HepG2 (cell line): Measurements from ENCODE around the gene RASIP1. TPM values are rescaled to one million over a fixed set of nuclear protein-coding genes. Genes with fewer than 3 reads are reported as not detected.

Experiments
- ELF1 ChIP-seq: sonication (generic); formaldehyde crosslinking; IDR thresholded peaks from 2 replicates; pipeline ENCODE4 v1.4.0; 2020; ENCODE audit warnings: missing genetic modification reagents
- ETV5 ChIP-seq: IDR thresholded peaks from 2 replicates; pipeline ENCODE4 v1.6.1; 2018; ENCODE audit warnings: missing biosample characterization, missing genetic modification reagents, inconsistent platforms, borderline replicate concordance
- GATAD2A ChIP-seq: IDR thresholded peaks from 2 replicates; pipeline ENCODE4 v1.6.1; 2016
- GFI1 ChIP-seq: sonication (generic); formaldehyde crosslinking; IDR thresholded peaks from 2 replicates; pipeline ENCODE4 v1.5.0; 2020; ENCODE audit warnings: missing genetic modification reagents, mild to moderate bottlenecking, borderline replicate concordance
- HNF4G ChIP-seq, 2 experiments: sonication (generic) in 1 of 2; formaldehyde crosslinking in 1 of 2; IDR thresholded peaks; 2 replicates each; pipeline versions ENCODE4 v1.4.0 to v1.6.1; 2011 to 2020; ENCODE audit warnings: borderline replicate concordance in 2 of 2, low read depth in 2 of 2, mild to moderate bottlenecking in 2 of 2, low read length in 1 of 2, missing genetic modification reagents in 1 of 2, moderate library complexity in 1 of 2
- MED1 ChIP-seq: sonication (generic); formaldehyde crosslinking; IDR thresholded peaks from 2 replicates; pipeline ENCODE4 v1.4.0; 2020; ENCODE audit warnings: missing genetic modification reagents
- MIXL1 ChIP-seq: IDR thresholded peaks from 2 replicates; pipeline ENCODE4 v1.6.1; 2016
- NFE2L2 ChIP-seq: fragments of 150-350 bp; IDR thresholded peaks from 2 replicates; pipeline ENCODE4 v1.6.1; 2014; ENCODE audit warnings: low read length
- SALL1 ChIP-seq: sonication (generic); formaldehyde crosslinking; IDR thresholded peaks from 2 replicates; pipeline ENCODE4 v1.8.0; 2022; ENCODE audit warnings: mild to moderate bottlenecking, missing genetic modification reagents
- polyA plus RNA-seq, 8 experiments: library from polyadenylated mRNA; depleted of rRNA in 3 of 8; stranded (reverse) in 7 of 8; unstranded in 1 of 8; fragments of >200 nt; fragmentation: Illumina TruSeq in 4 of 8; extraction: Trizol in 4 of 8; gene quantifications; 2 replicates each; pipeline versions ENCODE4 v1.2.1 to v1.2.3, GENCODE V29; 2011 to 2016; ENCODE audit warnings: low read depth in 4 of 8, missing spikeins in 1 of 8, mixed read lengths in 1 of 8; ENCODE audit not compliant: insufficient read depth in 1 of 8
- total RNA-seq, 5 experiments: library from RNA; depleted of rRNA; stranded (reverse); fragments of >200 nt; fragmentation: Illumina TruSeq; extraction: Trizol; gene quantifications; 2 replicates each; pipeline ENCODE4 v1.2.3, GENCODE V29; 2016; ENCODE audit warnings: low read depth in 1 of 5
- TF ChIP-seq, protein P1 (sequence below): sonication (generic); formaldehyde crosslinking; IDR thresholded peaks from one replicate; pipeline ENCODE4 v1.5.1; 2020; ENCODE audit warnings: mild to moderate bottlenecking, missing genetic modification reagents; ENCODE audit errors: not compliant biosample characterization
- TF ChIP-seq, protein P2 (sequence below): sonication (generic); formaldehyde crosslinking; conservative IDR thresholded peaks from 2 replicates; pipeline ENCODE4 v1.4.0; 2020; ENCODE audit warnings: mild to moderate bottlenecking, missing genetic modification reagents, moderate library complexity

Gene RASIP1
- total and polyA plus RNA-seq, 2 of the 13 experiments (the other 11 are each of a cell fraction or from before 2014, with no cell fraction given) = 0.44 to 0.58 TPM

DNA sequence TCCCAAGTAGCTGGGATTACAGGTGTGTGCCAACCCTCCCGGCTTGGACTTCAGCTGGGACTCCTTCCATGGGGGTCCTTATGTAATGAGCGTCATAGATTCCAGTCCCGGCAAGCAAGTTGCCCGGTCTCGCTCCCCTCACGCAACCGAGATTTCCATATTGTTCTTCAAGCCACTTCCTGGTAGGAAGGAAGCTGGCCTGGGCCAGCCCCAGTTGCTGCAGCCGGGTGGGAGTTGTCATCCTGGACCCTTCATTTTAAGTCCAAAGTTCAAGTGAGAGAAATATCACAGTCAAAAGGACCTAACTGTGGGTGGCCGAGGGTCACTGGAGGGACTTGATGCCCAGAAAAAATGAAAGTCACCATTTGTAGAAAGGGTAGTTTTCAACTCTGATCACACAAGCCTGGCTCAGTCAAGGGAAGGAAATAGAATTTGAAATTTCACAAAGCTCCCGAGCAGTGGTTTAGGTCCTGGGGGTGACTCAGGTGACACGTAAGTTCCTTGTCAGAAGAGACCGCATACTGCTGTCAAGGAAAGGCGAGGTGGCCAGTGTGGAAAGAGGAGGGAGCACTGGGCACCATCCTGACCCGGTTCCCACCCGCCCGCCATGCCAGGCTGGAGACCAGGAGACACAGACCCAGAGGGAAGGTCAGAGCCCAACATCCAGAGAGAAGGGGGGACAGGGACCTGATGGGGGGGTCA lies 20.2 kb upstream of the RASIP1 start (continued):
- TF ChIP-seq MIXL1 = no peak
- peak; percentile 40; the same call in 1 of the 2 replicates for TF ChIP-seq SALL1
- TF ChIP-seq MED1 (CRISPR knock-in tag) = 0 out of 2 replicates have a peak, but pooled peaks have one; percentile 27
- TF ChIP-seq NFE2L2 = 0 out of 2 replicates have a peak, but pooled peaks have one; percentile 9
- peak; percentile 78 for TF ChIP-seq ELF1
- peak; percentile 27; the same call in 1 of the 2 replicates for TF ChIP-seq ETV5 (CRISPR knock-in tag)
- TF ChIP-seq, protein P1, sequence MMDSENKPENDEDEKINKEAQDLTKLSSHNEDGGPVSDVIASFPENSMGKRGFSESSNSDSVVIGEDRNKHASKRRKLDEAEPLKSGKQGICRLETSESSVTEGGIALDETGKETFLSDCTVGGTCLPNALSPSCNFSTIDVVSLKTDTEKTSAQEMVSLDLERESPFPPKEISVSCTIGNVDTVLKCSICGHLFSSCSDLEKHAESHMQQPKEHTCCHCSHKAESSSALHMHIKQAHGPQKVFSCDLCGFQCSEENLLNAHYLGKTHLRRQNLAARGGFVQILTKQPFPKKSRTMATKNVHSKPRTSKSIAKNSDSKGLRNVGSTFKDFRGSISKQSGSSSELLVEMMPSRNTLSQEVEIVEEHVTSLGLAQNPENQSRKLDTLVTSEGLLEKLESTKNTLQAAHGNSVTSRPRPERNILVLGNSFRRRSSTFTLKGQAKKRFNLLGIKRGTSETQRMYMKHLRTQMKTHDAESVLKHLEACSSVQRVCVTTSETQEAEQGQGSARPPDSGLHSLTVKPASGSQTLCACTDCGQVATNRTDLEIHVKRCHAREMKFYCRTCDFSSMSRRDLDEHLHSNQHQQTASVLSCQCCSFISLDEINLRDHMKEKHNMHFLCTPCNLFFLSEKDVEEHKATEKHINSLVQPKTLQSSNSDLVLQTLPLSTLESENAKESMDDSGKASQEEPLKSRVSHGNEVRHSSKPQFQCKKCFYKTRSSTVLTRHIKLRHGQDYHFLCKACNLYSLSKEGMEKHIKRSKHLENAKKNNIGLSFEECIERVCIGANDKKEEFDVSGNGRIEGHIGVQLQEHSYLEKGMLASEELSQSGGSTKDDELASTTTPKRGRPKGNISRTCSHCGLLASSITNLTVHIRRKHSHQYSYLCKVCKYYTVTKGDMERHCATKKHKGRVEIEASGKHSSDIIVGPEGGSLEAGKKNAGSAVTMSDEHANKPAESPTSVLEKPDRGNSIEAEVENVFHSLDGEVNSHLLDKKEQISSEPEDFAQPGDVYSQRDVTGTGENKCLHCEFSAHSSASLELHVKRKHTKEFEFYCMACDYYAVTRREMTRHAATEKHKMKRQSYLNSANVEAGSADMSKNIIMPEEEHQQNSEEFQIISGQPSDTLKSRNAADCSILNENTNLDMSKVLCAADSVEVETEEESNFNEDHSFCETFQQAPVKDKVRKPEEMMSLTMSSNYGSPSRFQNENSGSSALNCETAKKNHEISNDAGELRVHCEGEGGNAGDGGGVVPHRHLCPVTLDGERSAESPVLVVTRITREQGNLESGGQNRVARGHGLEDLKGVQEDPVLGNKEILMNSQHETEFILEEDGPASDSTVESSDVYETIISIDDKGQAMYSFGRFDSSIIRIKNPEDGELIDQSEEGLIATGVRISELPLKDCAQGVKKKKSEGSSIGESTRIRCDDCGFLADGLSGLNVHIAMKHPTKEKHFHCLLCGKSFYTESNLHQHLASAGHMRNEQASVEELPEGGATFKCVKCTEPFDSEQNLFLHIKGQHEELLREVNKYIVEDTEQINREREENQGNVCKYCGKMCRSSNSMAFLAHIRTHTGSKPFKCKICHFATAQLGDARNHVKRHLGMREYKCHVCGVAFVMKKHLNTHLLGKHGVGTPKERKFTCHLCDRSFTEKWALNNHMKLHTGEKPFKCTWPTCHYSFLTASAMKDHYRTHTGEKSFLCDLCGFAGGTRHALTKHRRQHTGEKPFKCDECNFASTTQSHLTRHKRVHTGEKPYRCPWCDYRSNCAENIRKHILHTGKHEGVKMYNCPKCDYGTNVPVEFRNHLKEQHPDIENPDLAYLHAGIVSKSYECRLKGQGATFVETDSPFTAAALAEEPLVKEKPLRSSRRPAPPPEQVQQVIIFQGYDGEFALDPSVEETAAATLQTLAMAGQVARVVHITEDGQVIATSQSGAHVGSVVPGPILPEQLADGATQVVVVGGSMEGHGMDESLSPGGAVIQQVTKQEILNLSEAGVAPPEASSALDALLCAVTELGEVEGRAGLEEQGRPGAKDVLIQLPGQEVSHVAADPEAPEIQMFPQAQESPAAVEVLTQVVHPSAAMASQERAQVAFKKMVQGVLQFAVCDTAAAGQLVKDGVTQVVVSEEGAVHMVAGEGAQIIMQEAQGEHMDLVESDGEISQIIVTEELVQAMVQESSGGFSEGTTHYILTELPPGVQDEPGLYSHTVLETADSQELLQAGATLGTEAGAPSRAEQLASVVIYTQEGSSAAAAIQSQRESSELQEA (CRISPR knock-in tag) = no peak
- peak; percentile 60; the same call in 1 of the 2 replicates for TF ChIP-seq GATAD2A (CRISPR knock-in tag)
- no peak for TF ChIP-seq HNF4G (IDR thresholded peaks at IDR 0.05; ENCODE audit: borderline replicate concordance, low read depth, low read length)
- 0 out of 2 replicates have a peak, but pooled peaks have one; percentile 39 for TF ChIP-seq HNF4G (CRISPR knock-in tag; IDR thresholded peaks at IDR 0.05; ENCODE audit: borderline replicate concordance, low read depth)
- TF ChIP-seq, protein P2, sequence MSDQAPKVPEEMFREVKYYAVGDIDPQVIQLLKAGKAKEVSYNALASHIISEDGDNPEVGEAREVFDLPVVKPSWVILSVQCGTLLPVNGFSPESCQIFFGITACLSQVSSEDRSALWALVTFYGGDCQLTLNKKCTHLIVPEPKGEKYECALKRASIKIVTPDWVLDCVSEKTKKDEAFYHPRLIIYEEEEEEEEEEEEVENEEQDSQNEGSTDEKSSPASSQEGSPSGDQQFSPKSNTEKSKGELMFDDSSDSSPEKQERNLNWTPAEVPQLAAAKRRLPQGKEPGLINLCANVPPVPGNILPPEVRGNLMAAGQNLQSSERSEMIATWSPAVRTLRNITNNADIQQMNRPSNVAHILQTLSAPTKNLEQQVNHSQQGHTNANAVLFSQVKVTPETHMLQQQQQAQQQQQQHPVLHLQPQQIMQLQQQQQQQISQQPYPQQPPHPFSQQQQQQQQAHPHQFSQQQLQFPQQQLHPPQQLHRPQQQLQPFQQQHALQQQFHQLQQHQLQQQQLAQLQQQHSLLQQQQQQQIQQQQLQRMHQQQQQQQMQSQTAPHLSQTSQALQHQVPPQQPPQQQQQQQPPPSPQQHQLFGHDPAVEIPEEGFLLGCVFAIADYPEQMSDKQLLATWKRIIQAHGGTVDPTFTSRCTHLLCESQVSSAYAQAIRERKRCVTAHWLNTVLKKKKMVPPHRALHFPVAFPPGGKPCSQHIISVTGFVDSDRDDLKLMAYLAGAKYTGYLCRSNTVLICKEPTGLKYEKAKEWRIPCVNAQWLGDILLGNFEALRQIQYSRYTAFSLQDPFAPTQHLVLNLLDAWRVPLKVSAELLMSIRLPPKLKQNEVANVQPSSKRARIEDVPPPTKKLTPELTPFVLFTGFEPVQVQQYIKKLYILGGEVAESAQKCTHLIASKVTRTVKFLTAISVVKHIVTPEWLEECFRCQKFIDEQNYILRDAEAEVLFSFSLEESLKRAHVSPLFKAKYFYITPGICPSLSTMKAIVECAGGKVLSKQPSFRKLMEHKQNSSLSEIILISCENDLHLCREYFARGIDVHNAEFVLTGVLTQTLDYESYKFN (CRISPR knock-in tag) = peak; percentile 36; the same call in 1 of the 2 replicates
- TF ChIP-seq GFI1 (CRISPR knock-in tag) = 0 out of 2 replicates have a peak, but pooled peaks have one; percentile 20
- TF ChIP-seq, all 625 proteins: peak for 17
